GM19328 (cell line): ENCODE results near the gene PPM1E.

ENCODE experiments used
- ATAC-seq: cut with Tn5 transposase; IDR thresholded peaks from one replicate; pipeline ENCODE4 v1.9.1; 2021; ENCODE audit warnings: mild to moderate bottlenecking, moderate library complexity; ENCODE audit not compliant: unreplicated experiment

Gene PPM1E

DNA sequence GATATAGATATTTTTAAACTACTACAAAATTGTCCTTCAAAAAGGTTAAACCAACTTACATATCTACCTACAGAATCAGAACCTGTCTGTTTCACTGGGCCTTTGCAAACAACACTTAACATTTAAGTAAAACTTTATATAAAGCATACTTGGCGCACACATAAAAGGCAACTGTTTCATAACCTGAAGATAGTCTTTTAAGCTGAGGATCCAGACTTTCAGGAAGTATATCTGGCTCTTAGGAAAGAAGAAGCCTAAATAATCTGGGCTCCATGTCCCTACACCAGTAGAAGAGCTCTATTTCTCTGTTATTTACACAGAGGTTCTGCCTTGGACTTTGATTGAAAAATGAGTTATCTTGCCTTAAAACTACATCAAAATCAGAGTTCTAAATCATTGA lies 275.2 kb downstream of the PPM1E start:
- ATAC-seq: no peak
